DND-41 (cell line): ENCODE measurements around the gene SCD5.

Source experiments
- CTCF ChIP-seq: IDR thresholded peaks from 2 replicates; pipeline ENCODE4 v1.5.1; 2012; ENCODE audit warnings: borderline replicate concordance, low read length, moderate library complexity, mild to moderate bottlenecking; ENCODE audit not compliant: poor library complexity, severe bottlenecking; ENCODE audit errors: extremely low read depth
- EZH2 ChIP-seq: IDR thresholded peaks from 3 replicates; pipeline ENCODE4 v1.6.1; 2012; ENCODE audit warnings: borderline replicate concordance, low read depth, mild to moderate bottlenecking, moderate library complexity, low read length, inconsistent platforms; ENCODE audit not compliant: severe bottlenecking

GRCh38 chr4:82696117-82696860 is 102.3 kb downstream of the SCD5 start:
- TF ChIP-seq CTCF (no peak), EZH2 (no peak)
